Breast epithelium (tissue), 3 donors: ENCODE results near the gene TSPAN10.

ENCODE experiments used
- POLR2A ChIP-seq: fragments of 450-650 bp; IDR thresholded peaks from one replicate; pipeline ENCODE4 v1.6.1; 2016; ENCODE audit warnings: antibody characterized with exemption, mild to moderate bottlenecking, moderate library complexity
- TF ChIP-seq, protein P1 (sequence below), 3 donors: fragments of 450-650 bp; IDR thresholded peaks; one replicate each; pipeline ENCODE4 v1.5.1; 2016 to 2017; ENCODE audit warnings: antibody characterized with exemption in 3 of 3, mild to moderate bottlenecking in 3 of 3, moderate library complexity in 3 of 3

DNA sequence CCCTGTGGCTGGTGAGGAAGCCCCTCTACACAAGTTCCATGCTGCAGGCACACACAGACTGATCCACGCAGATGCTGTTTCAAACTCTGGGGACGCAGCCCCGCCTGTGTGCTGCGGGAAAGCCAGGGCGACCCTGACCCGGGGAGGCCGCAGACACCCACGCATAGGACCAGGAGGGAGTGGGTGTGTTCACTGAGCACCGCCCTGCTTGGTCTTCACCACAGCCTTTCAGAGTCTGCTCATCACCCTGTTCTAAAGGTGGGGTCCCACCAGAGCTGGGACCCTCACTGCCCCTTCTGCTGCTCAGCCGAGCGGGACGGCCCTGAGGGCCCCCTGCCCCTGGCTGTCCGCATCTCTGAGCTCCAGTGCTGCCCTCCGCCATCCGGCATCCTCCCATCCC is 7.5 kb downstream of the TSPAN10 start:
- TF ChIP-seq, protein P1, sequence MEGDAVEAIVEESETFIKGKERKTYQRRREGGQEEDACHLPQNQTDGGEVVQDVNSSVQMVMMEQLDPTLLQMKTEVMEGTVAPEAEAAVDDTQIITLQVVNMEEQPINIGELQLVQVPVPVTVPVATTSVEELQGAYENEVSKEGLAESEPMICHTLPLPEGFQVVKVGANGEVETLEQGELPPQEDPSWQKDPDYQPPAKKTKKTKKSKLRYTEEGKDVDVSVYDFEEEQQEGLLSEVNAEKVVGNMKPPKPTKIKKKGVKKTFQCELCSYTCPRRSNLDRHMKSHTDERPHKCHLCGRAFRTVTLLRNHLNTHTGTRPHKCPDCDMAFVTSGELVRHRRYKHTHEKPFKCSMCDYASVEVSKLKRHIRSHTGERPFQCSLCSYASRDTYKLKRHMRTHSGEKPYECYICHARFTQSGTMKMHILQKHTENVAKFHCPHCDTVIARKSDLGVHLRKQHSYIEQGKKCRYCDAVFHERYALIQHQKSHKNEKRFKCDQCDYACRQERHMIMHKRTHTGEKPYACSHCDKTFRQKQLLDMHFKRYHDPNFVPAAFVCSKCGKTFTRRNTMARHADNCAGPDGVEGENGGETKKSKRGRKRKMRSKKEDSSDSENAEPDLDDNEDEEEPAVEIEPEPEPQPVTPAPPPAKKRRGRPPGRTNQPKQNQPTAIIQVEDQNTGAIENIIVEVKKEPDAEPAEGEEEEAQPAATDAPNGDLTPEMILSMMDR (IDR thresholded peaks at IDR 0.05), result no peak
- TF ChIP-seq POLR2A, result no peak
